Superior temporal gyrus (tissue), 1 donor: ENCODE measurements around the gene TMEM156.
A peak's percentile ranks its signal among the peaks of the same experiment; 100 is the strongest.

ENCODE experiments used
- DNase-seq: peaks from one replicate; pipeline ENCODE4 v3.0.0-alpha.2; 2016; ENCODE audit errors: extremely low spot score

The TMEM156 gene

GRCh38 chr4:38925492-38926413 is 106.5 kb downstream of the TMEM156 start:
- peak; percentile 82 for DNase-seq

GRCh38 chr4:38924353-38924752 is 107.9 kb downstream of the TMEM156 start:
- peak; percentile 63 for DNase-seq

- no peak for DNase-seq
Observed at GRCh38 chr4:38923746-38924145, 108.5 kb downstream of the TMEM156 start.

GRCh38 chr4:38921151-38921550 is 111.1 kb downstream of the TMEM156 start:
- no peak for DNase-seq

- DNase-seq: no peak
Observed at GRCh38 chr4:38920677-38921076, 111.5 kb downstream of the TMEM156 start.

- DNase-seq: no peak
Observed at GRCh38 chr4:38920186-38920585, 112.0 kb downstream of the TMEM156 start.

GRCh38 chr4:38919494-38919893 is 112.7 kb downstream of the TMEM156 start:
- no peak for DNase-seq

GRCh38 chr4:38917481-38918025 is 114.7 kb downstream of the TMEM156 start:
- no peak for DNase-seq
